Brain microvascular endothelial cell (primary cell): Measurements from ENCODE around the gene EEF2.

Experiments used
- DNase-seq: peaks from one replicate; pipeline ENCODE4 v3.0.0-alpha.2; 2020
- H3K27ac ChIP-seq: fragments of 250-450 bp; sonication (Bioruptor Pico); 2 replicates; pipeline ENCODE4 v1.5.1; 2020; ENCODE audit warnings: mild to moderate bottlenecking, moderate library complexity
- H3K27me3 ChIP-seq: fragments of 250-450 bp; sonication (Bioruptor Pico); replicated peaks from 2 replicates; pipeline ENCODE4 v1.5.1; 2020; ENCODE audit warnings: mild to moderate bottlenecking
- H3K36me3 ChIP-seq: fragments of 250-450 bp; sonication (Bioruptor Pico); replicated peaks from 2 replicates; pipeline ENCODE4 v1.5.1; 2020; ENCODE audit warnings: mild to moderate bottlenecking
- H3K4me3 ChIP-seq: 2 replicates; pipeline ENCODE4 v1.5.1; 2011; ENCODE audit warnings: low read depth, mild to moderate bottlenecking, control low read depth, low read length, moderate library complexity
- CTCF ChIP-seq: IDR thresholded peaks from 2 replicates; pipeline ENCODE4 v1.5.1; 2011; ENCODE audit warnings: low read depth, mild to moderate bottlenecking, moderate library complexity, low read length, control low read depth, inconsistent platforms; ENCODE audit errors: missing control alignments
- in situ Hi-C: cut with HindIII; loops from 2 replicates; pipeline ENCODE4 v1.10.0; 2017; ENCODE audit warnings: low sequenced_read_pairs, low pct_ligation_motif_present

The EEF2 gene

DNA sequence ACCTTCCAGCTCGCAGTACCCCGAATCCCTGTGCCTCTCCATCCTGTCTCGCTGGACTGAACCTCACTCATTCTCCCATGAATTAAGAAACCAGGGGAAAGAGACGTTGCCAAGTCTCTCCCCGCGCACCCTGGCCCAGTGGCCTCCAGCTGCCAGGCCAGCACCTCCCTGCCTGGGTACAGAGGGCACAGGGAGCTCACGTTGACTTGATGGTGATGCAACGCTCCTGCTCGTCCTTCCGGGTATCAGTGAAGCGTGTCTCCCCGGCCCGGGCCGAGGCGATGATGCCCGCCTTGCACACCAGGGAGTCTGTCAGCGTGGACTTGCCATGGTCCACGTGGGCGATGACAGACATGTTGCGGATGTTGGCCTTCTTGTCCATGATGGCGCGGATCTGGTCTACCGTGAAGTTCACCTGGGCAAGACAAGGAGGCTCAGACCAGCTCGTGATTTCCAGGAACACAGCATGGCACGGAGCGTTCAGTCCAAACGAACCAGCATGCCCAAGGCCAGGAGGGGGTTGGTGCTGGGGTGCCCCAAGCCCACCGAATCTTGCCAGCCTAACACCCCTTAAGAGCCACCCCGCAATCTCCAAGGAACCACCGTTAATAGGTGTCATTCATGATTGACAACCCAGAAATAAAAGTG, 1.2 kb downstream of the EEF2 start:
- in situ Hi-C loops = no loop called here
- TF ChIP-seq CTCF = no peak
- peak overlapping the region; percentile 100 for H3K4me3 ChIP-seq
- H3K27ac ChIP-seq = peak overlapping the region; percentile 96
- H3K36me3 ChIP-seq = peaks cover 58% of the 10 kb centered on the region
- no peak for DNase-seq
- H3K27me3 ChIP-seq = no peaks in the 10 kb centered on the region

- H3K27ac ChIP-seq = peak overlapping the region; percentile 96
- no peak for TF ChIP-seq CTCF
- H3K36me3 ChIP-seq = peaks cover 62% of the 10 kb centered on the region
- in situ Hi-C loops = no loop called here
- no peaks in the 10 kb centered on the region for H3K27me3 ChIP-seq
- no peak for DNase-seq
- peak overlapping the region; percentile 100 for H3K4me3 ChIP-seq
Observed at GRCh38 chr19:3983542-3983914, 1.7 kb downstream of the EEF2 start.

- no peaks in the 10 kb centered on the region for H3K27me3 ChIP-seq
- peak overlapping the region; percentile 100 for H3K4me3 ChIP-seq
- TF ChIP-seq CTCF = no peak
- in situ Hi-C loops = no loop called here
- H3K27ac ChIP-seq = peak overlapping the region; percentile 96
- peaks cover 68% of the 10 kb centered on the region for H3K36me3 ChIP-seq
- DNase-seq = no peak
Observed at GRCh38 chr19:3982701-3983541, 2.3 kb downstream of the EEF2 start.

- Histone ChIP-seq H3K27ac (no peak overlapping the region), H3K27me3 (no peaks in the 10 kb centered on the region), H3K4me3 (no peak overlapping the region), H3K36me3 (peaks cover 77% of the 10 kb centered on the region)
- no peak for TF ChIP-seq CTCF
- DNase-seq = no peak
- in situ Hi-C loops = no loop called here
Observed at GRCh38 chr19:3981736-3982681, 3.3 kb downstream of the EEF2 start.

DNA sequence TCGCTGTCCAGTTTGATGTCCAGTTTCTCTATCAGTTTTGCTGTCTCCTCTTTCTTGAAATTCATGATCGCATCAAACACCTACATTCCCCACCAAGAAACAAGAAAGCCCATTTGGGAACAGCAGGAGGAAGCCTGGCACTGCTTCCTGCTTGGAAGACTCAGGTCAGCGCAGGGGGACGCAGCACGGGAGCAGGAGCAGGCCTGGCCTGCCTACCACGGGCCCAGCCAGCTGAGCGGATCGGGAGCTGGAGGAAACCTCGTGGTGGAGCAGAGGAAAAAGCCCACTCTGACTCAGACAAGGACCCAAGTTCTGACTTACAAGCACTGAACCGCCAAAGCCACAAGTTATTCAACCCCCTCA, 3.9 kb downstream of the EEF2 start:
- H3K36me3 ChIP-seq = peaks cover 84% of the 10 kb centered on the region
- no peak overlapping the region for H3K4me3 ChIP-seq
- in situ Hi-C loops = no loop called here
- DNase-seq = no peak
- no peak overlapping the region for H3K27ac ChIP-seq
- H3K27me3 ChIP-seq = no peaks in the 10 kb centered on the region
- TF ChIP-seq CTCF = no peak
